Endothelial cell of umbilical vein (primary cell): ENCODE measurements around the gene WDR5. TPM values are rescaled to one million over a fixed set of nuclear protein-coding genes. Genes with fewer than 3 reads are reported as not detected.

Experiments used
- BruUV-seq: library from RNA; stranded (reverse); fragments of 400-500 nt; replicated peaks from 2 replicates; lab custom pipeline; 2021; lab: Mats Ljungman, UMichigan
- CTCF ChIA-PET: fragments of 300-600, 350-600 bp; sonication (Branson Sonifier 250); formaldehyde crosslinking; loops from one replicate; lab custom pipeline; 2021; ENCODE audit warnings: antibody characterized with exemption, inconsistent platforms; lab: Charles Lee
- POLR2A ChIA-PET: fragments of 300-600, 350-600 bp; sonication (Branson Sonifier 250); formaldehyde crosslinking; loops from one replicate; lab custom pipeline; 2021; ENCODE audit warnings: antibody characterized with exemption, inconsistent platforms; lab: Charles Lee
- DNase-seq: peaks from one replicate; pipeline ENCODE4 v3.0.0-alpha.2; 2011; ENCODE audit warnings: low read depth, low spot score
- FAIRE-seq: peaks from 2 replicates; lab custom pipeline; 2011; peaks lifted over from hg19 to GRCh38; lab: Jason Lieb, UNC
- H2AFZ ChIP-seq: 2 replicates; pipeline ENCODE4 v1.6.0; 2012; ENCODE audit warnings: low read depth, low read length, control low read depth, inconsistent platforms
- H3K27ac ChIP-seq: 2 replicates; pipeline ENCODE4 v1.5.1; 2011; ENCODE audit warnings: low read depth, mild to moderate bottlenecking, control low read depth, low read length, moderate library complexity; ENCODE audit not compliant: insufficient read depth
- H3K27me3 ChIP-seq, 2 experiments: 2 replicates each; pipeline versions ENCODE4 v1.6.0 to v1.6.1; 2011; ENCODE audit warnings: low read length in 2 of 2, mixed read lengths in 1 of 2; ENCODE audit not compliant: control insufficient read depth in 2 of 2, insufficient read depth in 2 of 2
- H3K36me3 ChIP-seq, 2 experiments: 2 replicates in 1 of 2; 3 replicates in 1 of 2; pipeline ENCODE4 v1.5.1; 2011; ENCODE audit warnings: low read length in 2 of 2, mild to moderate bottlenecking in 1 of 2, moderate library complexity in 1 of 2; ENCODE audit not compliant: control insufficient read depth in 2 of 2, insufficient read depth in 2 of 2; ENCODE audit errors: extremely low read depth in 1 of 2
- H3K4me1 ChIP-seq: 3 replicates; pipeline ENCODE4 v1.5.1; 2011; ENCODE audit warnings: mild to moderate bottlenecking, low read length; ENCODE audit not compliant: control insufficient read depth, insufficient read depth; ENCODE audit errors: extremely low read depth
- H3K4me2 ChIP-seq: 2 replicates; pipeline ENCODE4 v1.6.1; 2011; ENCODE audit warnings: low read length, control low read depth, mixed read lengths; ENCODE audit not compliant: insufficient read depth
- H3K4me3 ChIP-seq, 3 experiments: fragments of 200-600 bp in 1 of 3; sonication (generic), shearing (Covaris generic) in 1 of 3; replicated peaks in 1 of 3; 2 replicates each; pipeline ENCODE4 v1.5.1; 2011 to 2016; ENCODE audit warnings: control low read depth in 3 of 3, low read length in 3 of 3, mild to moderate bottlenecking in 2 of 3, inconsistent platforms in 1 of 3, low read depth in 1 of 3, moderate library complexity in 1 of 3; ENCODE audit not compliant: insufficient read depth in 1 of 3
- H3K79me2 ChIP-seq: 2 replicates; pipeline ENCODE4 v1.6.0; 2012; ENCODE audit warnings: low read length, inconsistent platforms; ENCODE audit not compliant: control insufficient read depth, insufficient read depth
- H3K9ac ChIP-seq: replicated peaks from 2 replicates; pipeline ENCODE3; 2011; ENCODE audit warnings: low read length, control low read depth; ENCODE audit not compliant: insufficient read depth; ENCODE audit errors: extremely low read depth
- H3K9me1 ChIP-seq: replicated peaks from 3 replicates; pipeline ENCODE4 v1.6.0; 2011; ENCODE audit warnings: mild to moderate bottlenecking, low read length; ENCODE audit not compliant: control insufficient read depth, insufficient read depth; ENCODE audit errors: extremely low read depth
- H3K9me3 ChIP-seq: replicated peaks from 2 replicates; pipeline ENCODE4 v1.5.1; 2012; ENCODE audit warnings: low read length, inconsistent platforms; ENCODE audit not compliant: control insufficient read depth, insufficient read depth
- H4K20me1 ChIP-seq: replicated peaks from 2 replicates; pipeline ENCODE3; 2011; ENCODE audit warnings: mild to moderate bottlenecking, low read length; ENCODE audit not compliant: control insufficient read depth, insufficient read depth; ENCODE audit errors: extremely low read depth
- CTCF ChIP-seq, 2 donors: IDR thresholded peaks; 1 replicate in 1 of 2; 2 replicates in 1 of 2; pipeline ENCODE4 v1.5.1; 2011; ENCODE audit warnings: low read length in 2 of 2, mild to moderate bottlenecking in 2 of 2, moderate library complexity in 2 of 2, control low read depth in 1 of 2, inconsistent platforms in 1 of 2, low read depth in 1 of 2; ENCODE audit not compliant: insufficient read depth in 1 of 2; ENCODE audit errors: extremely low read depth in 1 of 2
- EZH2 ChIP-seq: IDR thresholded peaks from 2 replicates; pipeline ENCODE4 v1.6.1; 2012; ENCODE audit warnings: borderline replicate concordance, low read depth, mild to moderate bottlenecking, moderate library complexity, low read length, inconsistent platforms; ENCODE audit not compliant: severe bottlenecking
- FOS ChIP-seq: IDR thresholded peaks from 2 replicates; pipeline ENCODE4 v1.6.1; 2011; ENCODE audit warnings: mild to moderate bottlenecking, low read length, moderate library complexity, borderline replicate concordance; ENCODE audit not compliant: insufficient read depth
- GATA2 ChIP-seq: IDR thresholded peaks from 2 replicates; pipeline ENCODE4 v1.7.0; 2011; ENCODE audit warnings: low read depth, mild to moderate bottlenecking, moderate library complexity, mixed read lengths, low read length; ENCODE audit not compliant: insufficient read length, insufficient read depth
- JUN ChIP-seq: IDR thresholded peaks from 2 replicates; pipeline ENCODE4 v1.6.1; 2011; ENCODE audit warnings: borderline replicate concordance, low read depth; ENCODE audit not compliant: insufficient read length, insufficient read depth
- MAX ChIP-seq: IDR thresholded peaks from 2 replicates; pipeline ENCODE4 v1.6.1; 2011; ENCODE audit not compliant: insufficient read depth, insufficient read length
- MYC ChIP-seq: IDR thresholded peaks from one replicate; pipeline ENCODE4 v1.6.1; 2011; ENCODE audit warnings: mild to moderate bottlenecking, low read depth, low read length
- POLR2A ChIP-seq: IDR thresholded peaks from 2 replicates; pipeline ENCODE4 v1.6.1; 2012; ENCODE audit warnings: low read depth, mild to moderate bottlenecking, control low read depth, low read length
- POLR2AphosphoS5 ChIP-seq: IDR thresholded peaks from 2 replicates; pipeline ENCODE4 v1.6.1; 2012; ENCODE audit warnings: low read depth, mild to moderate bottlenecking, control low read depth, low read length, moderate library complexity; ENCODE audit not compliant: insufficient read depth
- dilution Hi-C: fragments of 300-500 bp; cut with MboI; formaldehyde crosslinking; loops from one replicate; pipeline ENCODE4 v1.15.0; 2019; ENCODE audit warnings: low sequenced_read_pairs; ENCODE audit not compliant: extremely low pct_ligation_motif_present
- intact Hi-C: fragments of 100-400 bp; cut with micrococcal nuclease; formaldehyde crosslinking; loops from one replicate; pipeline ENCODE4 v1.10.0; 2022
- polyA plus RNA-seq, 4 experiments: library from polyadenylated mRNA; depleted of rRNA in 3 of 4; stranded (reverse) in 3 of 4; unstranded in 1 of 4; fragments of >200 nt; gene quantifications; 2 replicates each; pipeline versions ENCODE4 v1.2.1 to v1.2.3, GENCODE V29; 2011 to 2012; ENCODE audit warnings: missing spikeins in 1 of 4
- total RNA-seq: library from RNA; stranded (reverse); gene quantifications from 2 replicates; pipeline ENCODE4 v1.2.3, GENCODE V29; 2021

The WDR5 gene
- total and polyA plus RNA-seq, 2 donors (not counting 3 experiments of a cell fraction or from before 2014, with no cell fraction given), result 32.1 to 42.5 TPM

GRCh38 chr9:134159566-134160245, 23.8 kb downstream of the WDR5 start:
- POLR2A ChIA-PET, result no interaction called here
- Histone ChIP-seq H3K9me1 (no peaks in the 10 kb centered on the region), H3K4me2 (no peak overlapping the region), H3K36me3 (peaks cover 14 to 31% of the 10 kb centered on the region in 2 experiments), H3K4me1 (peaks cover 4% of the 10 kb centered on the region), H3K27ac (no peak overlapping the region), H3K9me3 (no peaks in the 10 kb centered on the region), H3K9ac (no peak overlapping the region), H3K79me2 (no peaks in the 10 kb centered on the region), H2AFZ (no peak overlapping the region), H4K20me1 (no peaks in the 10 kb centered on the region), H3K27me3 (no peaks in the 10 kb centered on the region), H3K4me3 (no peak overlapping the region)
- DNase-seq, result no peak
- TF ChIP-seq FOS (no peak), GATA2 (no peak), EZH2 (no peak), POLR2AphosphoS5 (no peak), MYC (no peak), CTCF (IDR thresholded peaks at IDR 0.05; ENCODE audit: extremely low read depth in 1 of 2, insufficient read depth in 1 of 2, low read depth in 1 of 2, low read length in 2 of 2) (no peak), POLR2A (no peak), JUN (no peak), MAX (no peak)
- CTCF ChIA-PET, result interaction anchor here (1.0 to 1.6 kb wide), 2 partner anchors 10 to 24 kb away, joined by 3 to 4 read pairs; partner anchors contain the start of gene WDR5
- BruUV-seq, result no TSS peak
- FAIRE-seq, result no peak
- intact Hi-C loops (no loop called here), dilution Hi-C loops (no loop called here)
